Activated CD4-positive, alpha-beta T cell treated with anti-CD3 and anti-CD28 coated beads, Interleukin-2, amount 50 U/mL, for 16 hours (primary cell): ENCODE data around the gene SETD7.
A peak's percentile ranks its signal among the peaks of the same experiment; 100 is the strongest.
"Not testable (repeated sequence)": the region's sequence is repeated elsewhere in the genome, so short reads cannot be mapped to it uniquely, and the experiment has no call there.

ENCODE experiments used
- DNase-seq: peaks from one replicate; pipeline ENCODE4 v3.0.0-alpha.2; 2020

The SETD7 gene

GRCh38 chr4:139461022-139461628, 94.9 kb downstream of the SETD7 start:
- no peak for DNase-seq

- no peak for DNase-seq
Measured at GRCh38 chr4:139460565-139460964, 95.5 kb downstream of the SETD7 start.

DNA sequence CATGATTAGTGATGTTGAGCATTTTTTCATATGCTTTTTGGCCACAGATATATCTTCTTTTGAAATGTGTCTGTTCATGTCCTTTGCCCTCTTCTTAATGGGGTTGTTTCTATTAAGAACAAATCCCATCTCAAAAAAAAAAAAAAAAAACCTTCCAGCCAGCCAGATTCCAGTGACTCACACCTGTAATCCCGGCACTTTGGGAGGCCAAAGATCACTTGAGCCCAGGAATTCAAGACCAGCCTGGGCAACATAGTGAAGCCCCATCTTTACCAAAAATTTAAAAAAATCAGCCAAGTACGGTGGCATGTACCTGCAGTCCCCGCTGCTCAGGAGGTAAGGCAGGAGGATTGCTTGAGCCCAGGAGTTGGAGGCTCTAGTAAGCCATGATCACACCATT, 97.0 kb downstream of the SETD7 start:
- DNase-seq = no peak

GRCh38 chr4:139458543-139458942, 97.5 kb downstream of the SETD7 start:
- no peak for DNase-seq

GRCh38 chr4:139457318-139457717, 98.7 kb downstream of the SETD7 start:
- DNase-seq = no peak

DNA sequence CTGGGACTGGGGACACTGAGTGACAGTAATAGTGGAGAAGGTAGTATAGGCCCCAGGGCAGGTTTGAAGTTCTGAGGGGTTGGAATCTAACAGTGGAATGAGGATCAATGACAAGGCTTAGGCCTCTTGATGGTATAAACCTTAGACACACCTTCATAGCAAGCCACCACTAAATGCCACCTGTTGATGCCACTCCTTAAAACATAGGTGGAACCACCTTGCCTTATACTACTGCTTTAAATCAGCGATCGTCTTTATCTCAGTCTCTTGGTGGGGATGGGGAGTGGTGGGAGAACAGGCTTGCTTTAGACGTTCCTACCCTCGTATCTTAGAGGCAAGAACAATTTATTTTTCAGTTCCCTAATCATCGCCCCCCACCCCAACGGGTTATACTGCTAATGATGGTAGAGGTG, 100.9 kb downstream of the SETD7 start:
- no peak for DNase-seq

DNA sequence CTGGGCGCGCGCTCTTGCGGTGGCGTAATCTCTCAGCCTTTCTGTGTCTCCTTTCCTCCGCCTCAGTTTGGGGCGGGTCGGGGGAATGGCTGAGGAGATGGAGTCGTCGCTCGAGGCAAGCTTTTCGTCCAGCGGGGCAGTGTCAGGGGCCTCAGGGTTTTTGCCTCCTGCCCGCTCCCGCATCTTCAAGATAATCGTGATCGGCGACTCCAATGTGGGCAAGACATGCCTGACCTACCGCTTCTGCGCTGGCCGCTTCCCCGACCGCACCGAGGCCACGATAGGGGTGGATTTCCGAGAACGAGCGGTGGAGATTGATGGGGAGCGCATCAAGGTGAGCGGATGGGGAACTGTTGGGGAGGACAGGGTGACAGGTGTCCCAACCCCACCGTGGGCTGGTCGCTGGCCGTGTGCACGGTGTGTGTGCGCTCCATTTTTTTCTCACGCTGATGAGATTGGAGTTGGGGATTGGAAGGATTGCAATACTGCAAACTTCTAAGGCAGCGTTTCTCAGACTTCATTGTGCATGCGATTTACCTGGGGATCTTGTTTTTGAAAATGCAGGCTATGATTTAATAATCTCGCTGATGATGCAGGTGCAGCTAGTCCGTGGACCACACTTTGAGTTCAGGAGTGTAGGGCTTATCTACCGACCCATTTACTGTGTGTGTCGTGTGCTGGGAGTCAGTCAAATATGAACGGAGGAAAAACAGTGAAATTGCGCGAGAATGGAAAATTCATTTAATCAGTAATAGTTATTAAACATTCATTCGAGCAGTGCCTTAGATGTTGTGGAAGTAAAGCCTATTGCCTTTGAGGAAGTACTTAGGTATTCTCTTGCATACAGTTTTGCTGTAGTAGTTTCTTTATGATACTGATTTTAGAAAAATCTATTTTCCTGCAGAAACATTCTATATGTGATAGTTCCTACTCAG, 101.6 kb downstream of the SETD7 start, which contains the start of gene RAB33B:
Gene RAB33B, plus strand, starts transcription at position 11 of the 935 bp plus-strand sequence. Its CDS starts 75 bp downstream, at position 86.
- DNase-seq = no peak

DNA sequence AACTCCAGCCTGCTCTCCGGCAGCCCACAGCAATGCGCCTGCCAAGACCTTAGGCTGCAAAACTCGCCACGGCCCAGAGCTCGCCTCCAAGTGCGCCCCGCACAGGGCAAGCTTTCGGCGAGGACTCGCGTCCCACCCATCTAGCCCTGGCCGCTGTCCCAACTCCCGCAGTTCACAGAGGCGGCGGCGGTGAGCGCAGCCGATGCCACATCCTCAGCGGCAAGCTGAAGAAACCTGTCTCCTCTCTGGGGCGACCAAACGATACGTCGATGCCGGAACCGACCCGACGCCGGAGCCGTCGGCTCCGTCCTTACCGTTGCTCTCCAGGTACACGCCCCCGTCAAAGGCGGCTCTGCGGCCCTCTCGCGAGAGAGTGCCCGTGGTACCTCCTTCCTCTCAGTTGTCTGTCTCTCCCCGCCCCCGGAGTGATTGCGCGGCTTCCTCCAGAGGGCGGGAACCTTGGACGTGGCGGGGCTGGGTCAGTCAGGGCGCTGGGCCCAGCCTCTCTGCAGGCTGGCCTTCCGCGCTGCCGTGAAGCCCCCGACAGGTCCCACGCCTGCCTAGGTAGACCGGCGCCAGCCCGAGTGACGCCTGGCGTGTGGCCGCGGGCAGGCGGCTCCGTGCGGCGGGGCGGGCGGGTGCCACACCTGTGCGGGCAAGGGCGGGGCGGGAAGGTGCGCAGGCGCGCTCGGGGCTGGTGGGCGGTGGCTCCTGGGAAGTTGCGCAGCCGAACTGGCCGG, 102.5 kb downstream of the SETD7 start:
- peak; percentile 98 for DNase-seq

DNA sequence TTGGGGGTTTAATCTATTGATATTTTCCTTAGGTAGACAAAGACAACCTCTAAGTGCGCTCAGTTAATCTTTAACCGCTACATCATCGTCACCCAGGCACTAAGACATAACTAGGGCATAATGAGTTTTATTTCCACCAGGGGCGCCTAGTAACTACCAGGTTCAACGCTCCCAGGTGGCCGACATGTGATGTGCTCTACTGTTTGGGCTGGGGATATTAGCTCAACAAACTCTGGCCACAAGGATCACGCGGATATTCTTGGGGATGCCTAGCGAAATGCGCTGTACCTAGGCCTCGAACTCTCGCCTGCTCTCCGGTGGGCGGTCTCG, 103.0 kb downstream of the SETD7 start:
- DNase-seq = peak; percentile 78

DNA sequence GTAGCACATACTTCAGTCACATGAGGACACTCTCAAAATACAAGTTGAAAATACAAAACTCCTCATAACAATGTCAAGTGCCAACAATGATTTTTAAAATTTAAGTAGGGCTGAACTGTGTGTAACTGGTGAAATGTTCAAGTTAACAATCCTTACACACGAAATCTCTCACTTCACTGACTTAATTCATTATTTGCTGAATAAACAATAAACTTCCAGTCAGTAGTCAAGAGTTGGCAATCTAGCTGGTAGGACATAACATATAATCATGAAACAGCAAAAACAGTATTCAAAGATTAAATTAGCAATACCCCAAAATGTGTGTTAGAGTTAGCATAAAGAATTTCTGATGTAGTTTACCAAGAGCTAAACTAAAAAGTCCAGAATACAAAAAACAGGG, 104.0 kb downstream of the SETD7 start:
- DNase-seq = no peak

GRCh38 chr4:139450586-139450985, 105.4 kb downstream of the SETD7 start:
- DNase-seq = no peak

DNA sequence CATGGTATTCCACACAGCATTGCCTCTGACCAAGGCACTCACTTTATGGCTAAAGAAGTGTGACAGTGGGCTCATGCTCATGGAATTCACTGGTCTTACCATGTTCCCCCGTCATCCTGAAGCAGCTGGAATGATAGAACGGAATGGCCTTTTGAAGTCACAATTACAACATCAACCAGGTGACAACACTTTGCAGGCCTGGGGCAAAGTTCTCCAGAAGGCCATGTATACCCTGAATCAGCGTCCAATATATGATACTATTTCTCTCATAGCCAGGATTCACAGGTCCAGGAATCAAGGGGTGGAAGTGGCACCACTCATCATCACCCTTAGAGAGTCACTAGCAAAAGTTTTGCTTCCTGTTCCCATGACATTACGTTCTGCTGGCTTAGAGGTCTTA, 108.9 kb downstream of the SETD7 start:
- DNase-seq = not testable (repeated sequence)
